WTC11 (cell line): ENCODE measurements around the gene ARFIP1. TPM values are rescaled to one million over a fixed set of nuclear protein-coding genes. Genes with fewer than 3 reads are reported as not detected.
"Not testable (repeated sequence)": the region's sequence is repeated elsewhere in the genome, so short reads cannot be mapped to it uniquely, and the experiment has no call there.

Experiments used
- ATAC-seq: fragments of 200-7000 bp; cut with Tn5 transposase; 2 replicates; pipeline ENCODE4 v1.10.0; 2021; ENCODE audit warnings: mild to moderate bottlenecking, moderate library complexity
- CTCF ChIA-PET: fragments of 300-600 bp; sonication (Branson Sonifier 250); formaldehyde crosslinking; loops from one replicate; lab custom pipeline; 2021; ENCODE audit warnings: antibody characterized with exemption; lab: Charles Lee
- POLR2A ChIA-PET: fragments of 350-600 bp; sonication (Branson Sonifier 250); formaldehyde crosslinking; loops from one replicate; lab custom pipeline; 2021; ENCODE audit warnings: antibody characterized with exemption; lab: Charles Lee
- DNase-seq: peaks from one replicate; pipeline ENCODE4 v3.0.0; 2021; ENCODE audit warnings: low spot score
- H3K27ac Mint-ChIP-seq: 2 replicates; pipeline ENCODE4 v1.8.0; 2021; ENCODE audit warnings: mixed read lengths
- H3K27me3 Mint-ChIP-seq: 2 replicates; pipeline ENCODE4 v1.8.0; 2021; ENCODE audit warnings: low read depth, mild to moderate bottlenecking, moderate library complexity, mixed read lengths
- H3K36me3 Mint-ChIP-seq: 2 replicates; pipeline ENCODE4 v1.8.0; 2021; ENCODE audit warnings: mixed read lengths
- H3K4me1 Mint-ChIP-seq: 2 replicates; pipeline ENCODE4 v1.8.0; 2022; ENCODE audit warnings: mixed read lengths
- H3K4me3 Mint-ChIP-seq: 2 replicates; pipeline ENCODE4 v1.8.0; 2021; ENCODE audit warnings: mild to moderate bottlenecking, moderate library complexity, mixed read lengths
- H3K9me3 Mint-ChIP-seq: 2 replicates; pipeline ENCODE4 v1.8.0; 2021; ENCODE audit warnings: mixed read lengths
- AFF4 ChIP-seq: sonication (generic); formaldehyde crosslinking; IDR thresholded peaks from 2 replicates; pipeline ENCODE4 v1.8.1; 2023; ENCODE audit warnings: mild to moderate bottlenecking, missing genetic modification reagents, borderline replicate concordance
- FOXJ3 ChIP-seq: sonication (generic); formaldehyde crosslinking; IDR thresholded peaks from 2 replicates; pipeline ENCODE4 v1.9.0; 2021; ENCODE audit warnings: missing genetic modification reagents, mild to moderate bottlenecking, borderline replicate concordance
- FOXK1 ChIP-seq: sonication (generic); formaldehyde crosslinking; IDR thresholded peaks from 2 replicates; pipeline ENCODE4 v1.8.0; 2022; ENCODE audit warnings: mild to moderate bottlenecking, moderate library complexity, missing genetic modification reagents
- GTF2I ChIP-seq: fragments of 250-450 bp; sonication (Bioruptor Pico); conservative IDR thresholded peaks from 2 replicates; pipeline ENCODE4 v1.4.0; 2021; ENCODE audit warnings: mild to moderate bottlenecking
- IRF2 ChIP-seq: sonication (generic); formaldehyde crosslinking; IDR thresholded peaks from 2 replicates; pipeline ENCODE4 v1.8.0; 2022; ENCODE audit warnings: low read depth, missing genetic modification reagents, borderline replicate concordance
- SMAD4 ChIP-seq: sonication (generic); formaldehyde crosslinking; IDR thresholded peaks from 2 replicates; pipeline ENCODE4 v1.8.0; 2022; ENCODE audit warnings: mild to moderate bottlenecking, missing genetic modification reagents
- ZBTB21 ChIP-seq: sonication (generic); formaldehyde crosslinking; IDR thresholded peaks from 2 replicates; pipeline ENCODE4 v1.8.1; 2023; ENCODE audit warnings: mild to moderate bottlenecking, missing genetic modification reagents, borderline replicate concordance
- ZNF121 ChIP-seq: sonication (generic); formaldehyde crosslinking; IDR thresholded peaks from 2 replicates; pipeline ENCODE4 v1.8.0; 2023; ENCODE audit warnings: missing genetic modification reagents
- ZNF138 ChIP-seq: sonication (generic); formaldehyde crosslinking; conservative IDR thresholded peaks from 2 replicates; pipeline ENCODE4 v1.8.1; 2022; ENCODE audit warnings: mild to moderate bottlenecking, moderate library complexity, missing genetic modification reagents
- ZNF317 ChIP-seq: sonication (generic); formaldehyde crosslinking; IDR thresholded peaks from 2 replicates; pipeline ENCODE4 v1.8.1; 2023; ENCODE audit warnings: low read depth, mild to moderate bottlenecking, moderate library complexity, missing genetic modification reagents, borderline replicate concordance
- total RNA-seq: library from RNA; stranded (reverse); gene quantifications from 3 replicates; pipeline ENCODE4 v1.2.3, GENCODE V29; 2021
- TF ChIP-seq, protein P1 (sequence below): sonication (generic); formaldehyde crosslinking; IDR thresholded peaks from 2 replicates; pipeline ENCODE4 v1.8.1; 2023; ENCODE audit warnings: mild to moderate bottlenecking, missing genetic modification reagents
- TF ChIP-seq, protein P2 (sequence below): fragments of 250-450 bp; sonication (Bioruptor Pico); IDR thresholded peaks from 2 replicates; pipeline ENCODE4 v1.9.0; 2021; ENCODE audit warnings: mild to moderate bottlenecking, borderline replicate concordance
- TF ChIP-seq, protein P3 (sequence below): sonication (generic); formaldehyde crosslinking; conservative IDR thresholded peaks from 2 replicates; pipeline ENCODE4 v1.8.1; 2023; ENCODE audit warnings: mild to moderate bottlenecking, low read depth, missing genetic modification reagents, moderate library complexity
- TF ChIP-seq, protein P4 (sequence below): fragments of 250-450 bp; sonication (Bioruptor Pico); IDR thresholded peaks from 2 replicates; pipeline ENCODE4 v1.8.0; 2021; ENCODE audit warnings: mild to moderate bottlenecking
- TF ChIP-seq, protein P5 (sequence below): sonication (generic); formaldehyde crosslinking; IDR thresholded peaks from 2 replicates; pipeline ENCODE4 v1.8.0; 2023; ENCODE audit warnings: mild to moderate bottlenecking, missing genetic modification reagents

ARFIP1 gene
- total RNA-seq, 1 experiment from 2014 or later: 35.3 TPM

GRCh38 chr4:152862608-152863007 lies 82.9 kb downstream of the ARFIP1 start (continued):
- TF ChIP-seq FOXK1 (CRISPR knock-in tag): no peak
- no peak for TF ChIP-seq ZNF121 (CRISPR knock-in tag)
- no peak for TF ChIP-seq AFF4 (CRISPR knock-in tag)
- no peak for TF ChIP-seq IRF2 (CRISPR knock-in tag)

DNA sequence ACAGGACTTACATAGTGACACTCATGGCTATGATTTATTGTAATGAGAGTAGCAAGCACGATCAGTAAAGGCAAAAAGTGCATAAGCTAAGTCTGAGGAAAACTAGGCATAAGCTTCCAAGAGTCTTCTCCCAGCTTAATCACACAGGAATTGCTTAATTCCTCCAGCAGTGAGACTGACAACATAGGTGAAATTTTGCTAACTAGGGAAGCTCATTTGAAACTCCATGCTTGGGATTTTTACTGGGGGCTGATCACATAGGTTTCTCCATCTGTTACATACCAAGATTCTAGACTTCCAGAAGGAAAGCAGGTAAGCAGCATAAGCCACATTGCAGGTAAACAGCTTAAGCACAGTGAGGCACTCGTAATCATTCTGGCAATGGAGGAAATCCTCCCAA lies 84.6 kb downstream of the ARFIP1 start:
- POLR2A ChIA-PET: no interaction called here
- H3K27me3 Mint-ChIP-seq: no peaks in the 10 kb centered on the region
- peak overlapping the region; percentile 35 for H3K27ac Mint-ChIP-seq
- peaks cover 27% of the 10 kb centered on the region for H3K4me1 Mint-ChIP-seq
- TF ChIP-seq ZBTB21 (CRISPR knock-in tag): no peak
- no peak for TF ChIP-seq SMAD4 (CRISPR knock-in tag)
- TF ChIP-seq ZNF317 (CRISPR knock-in tag): no peak
- TF ChIP-seq, protein P1, sequence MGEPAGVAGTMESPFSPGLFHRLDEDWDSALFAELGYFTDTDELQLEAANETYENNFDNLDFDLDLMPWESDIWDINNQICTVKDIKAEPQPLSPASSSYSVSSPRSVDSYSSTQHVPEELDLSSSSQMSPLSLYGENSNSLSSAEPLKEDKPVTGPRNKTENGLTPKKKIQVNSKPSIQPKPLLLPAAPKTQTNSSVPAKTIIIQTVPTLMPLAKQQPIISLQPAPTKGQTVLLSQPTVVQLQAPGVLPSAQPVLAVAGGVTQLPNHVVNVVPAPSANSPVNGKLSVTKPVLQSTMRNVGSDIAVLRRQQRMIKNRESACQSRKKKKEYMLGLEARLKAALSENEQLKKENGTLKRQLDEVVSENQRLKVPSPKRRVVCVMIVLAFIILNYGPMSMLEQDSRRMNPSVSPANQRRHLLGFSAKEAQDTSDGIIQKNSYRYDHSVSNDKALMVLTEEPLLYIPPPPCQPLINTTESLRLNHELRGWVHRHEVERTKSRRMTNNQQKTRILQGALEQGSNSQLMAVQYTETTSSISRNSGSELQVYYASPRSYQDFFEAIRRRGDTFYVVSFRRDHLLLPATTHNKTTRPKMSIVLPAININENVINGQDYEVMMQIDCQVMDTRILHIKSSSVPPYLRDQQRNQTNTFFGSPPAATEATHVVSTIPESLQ (CRISPR knock-in tag): no peak
- TF ChIP-seq, protein P2, sequence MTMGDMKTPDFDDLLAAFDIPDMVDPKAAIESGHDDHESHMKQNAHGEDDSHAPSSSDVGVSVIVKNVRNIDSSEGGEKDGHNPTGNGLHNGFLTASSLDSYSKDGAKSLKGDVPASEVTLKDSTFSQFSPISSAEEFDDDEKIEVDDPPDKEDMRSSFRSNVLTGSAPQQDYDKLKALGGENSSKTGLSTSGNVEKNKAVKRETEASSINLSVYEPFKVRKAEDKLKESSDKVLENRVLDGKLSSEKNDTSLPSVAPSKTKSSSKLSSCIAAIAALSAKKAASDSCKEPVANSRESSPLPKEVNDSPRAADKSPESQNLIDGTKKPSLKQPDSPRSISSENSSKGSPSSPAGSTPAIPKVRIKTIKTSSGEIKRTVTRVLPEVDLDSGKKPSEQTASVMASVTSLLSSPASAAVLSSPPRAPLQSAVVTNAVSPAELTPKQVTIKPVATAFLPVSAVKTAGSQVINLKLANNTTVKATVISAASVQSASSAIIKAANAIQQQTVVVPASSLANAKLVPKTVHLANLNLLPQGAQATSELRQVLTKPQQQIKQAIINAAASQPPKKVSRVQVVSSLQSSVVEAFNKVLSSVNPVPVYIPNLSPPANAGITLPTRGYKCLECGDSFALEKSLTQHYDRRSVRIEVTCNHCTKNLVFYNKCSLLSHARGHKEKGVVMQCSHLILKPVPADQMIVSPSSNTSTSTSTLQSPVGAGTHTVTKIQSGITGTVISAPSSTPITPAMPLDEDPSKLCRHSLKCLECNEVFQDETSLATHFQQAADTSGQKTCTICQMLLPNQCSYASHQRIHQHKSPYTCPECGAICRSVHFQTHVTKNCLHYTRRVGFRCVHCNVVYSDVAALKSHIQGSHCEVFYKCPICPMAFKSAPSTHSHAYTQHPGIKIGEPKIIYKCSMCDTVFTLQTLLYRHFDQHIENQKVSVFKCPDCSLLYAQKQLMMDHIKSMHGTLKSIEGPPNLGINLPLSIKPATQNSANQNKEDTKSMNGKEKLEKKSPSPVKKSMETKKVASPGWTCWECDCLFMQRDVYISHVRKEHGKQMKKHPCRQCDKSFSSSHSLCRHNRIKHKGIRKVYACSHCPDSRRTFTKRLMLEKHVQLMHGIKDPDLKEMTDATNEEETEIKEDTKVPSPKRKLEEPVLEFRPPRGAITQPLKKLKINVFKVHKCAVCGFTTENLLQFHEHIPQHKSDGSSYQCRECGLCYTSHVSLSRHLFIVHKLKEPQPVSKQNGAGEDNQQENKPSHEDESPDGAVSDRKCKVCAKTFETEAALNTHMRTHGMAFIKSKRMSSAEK (CRISPR knock-in tag): no peak
- TF ChIP-seq ZNF138: no peak
- TF ChIP-seq, protein P3, sequence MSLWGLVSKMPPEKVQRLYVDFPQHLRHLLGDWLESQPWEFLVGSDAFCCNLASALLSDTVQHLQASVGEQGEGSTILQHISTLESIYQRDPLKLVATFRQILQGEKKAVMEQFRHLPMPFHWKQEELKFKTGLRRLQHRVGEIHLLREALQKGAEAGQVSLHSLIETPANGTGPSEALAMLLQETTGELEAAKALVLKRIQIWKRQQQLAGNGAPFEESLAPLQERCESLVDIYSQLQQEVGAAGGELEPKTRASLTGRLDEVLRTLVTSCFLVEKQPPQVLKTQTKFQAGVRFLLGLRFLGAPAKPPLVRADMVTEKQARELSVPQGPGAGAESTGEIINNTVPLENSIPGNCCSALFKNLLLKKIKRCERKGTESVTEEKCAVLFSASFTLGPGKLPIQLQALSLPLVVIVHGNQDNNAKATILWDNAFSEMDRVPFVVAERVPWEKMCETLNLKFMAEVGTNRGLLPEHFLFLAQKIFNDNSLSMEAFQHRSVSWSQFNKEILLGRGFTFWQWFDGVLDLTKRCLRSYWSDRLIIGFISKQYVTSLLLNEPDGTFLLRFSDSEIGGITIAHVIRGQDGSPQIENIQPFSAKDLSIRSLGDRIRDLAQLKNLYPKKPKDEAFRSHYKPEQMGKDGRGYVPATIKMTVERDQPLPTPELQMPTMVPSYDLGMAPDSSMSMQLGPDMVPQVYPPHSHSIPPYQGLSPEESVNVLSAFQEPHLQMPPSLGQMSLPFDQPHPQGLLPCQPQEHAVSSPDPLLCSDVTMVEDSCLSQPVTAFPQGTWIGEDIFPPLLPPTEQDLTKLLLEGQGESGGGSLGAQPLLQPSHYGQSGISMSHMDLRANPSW (CRISPR knock-in tag): no peak
- no peak for TF ChIP-seq GTF2I
- TF ChIP-seq FOXJ3: no peak
- TF ChIP-seq, protein P4, sequence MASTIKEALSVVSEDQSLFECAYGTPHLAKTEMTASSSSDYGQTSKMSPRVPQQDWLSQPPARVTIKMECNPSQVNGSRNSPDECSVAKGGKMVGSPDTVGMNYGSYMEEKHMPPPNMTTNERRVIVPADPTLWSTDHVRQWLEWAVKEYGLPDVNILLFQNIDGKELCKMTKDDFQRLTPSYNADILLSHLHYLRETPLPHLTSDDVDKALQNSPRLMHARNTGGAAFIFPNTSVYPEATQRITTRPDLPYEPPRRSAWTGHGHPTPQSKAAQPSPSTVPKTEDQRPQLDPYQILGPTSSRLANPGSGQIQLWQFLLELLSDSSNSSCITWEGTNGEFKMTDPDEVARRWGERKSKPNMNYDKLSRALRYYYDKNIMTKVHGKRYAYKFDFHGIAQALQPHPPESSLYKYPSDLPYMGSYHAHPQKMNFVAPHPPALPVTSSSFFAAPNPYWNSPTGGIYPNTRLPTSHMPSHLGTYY (CRISPR knock-in tag): no peak
- TF ChIP-seq, protein P5, sequence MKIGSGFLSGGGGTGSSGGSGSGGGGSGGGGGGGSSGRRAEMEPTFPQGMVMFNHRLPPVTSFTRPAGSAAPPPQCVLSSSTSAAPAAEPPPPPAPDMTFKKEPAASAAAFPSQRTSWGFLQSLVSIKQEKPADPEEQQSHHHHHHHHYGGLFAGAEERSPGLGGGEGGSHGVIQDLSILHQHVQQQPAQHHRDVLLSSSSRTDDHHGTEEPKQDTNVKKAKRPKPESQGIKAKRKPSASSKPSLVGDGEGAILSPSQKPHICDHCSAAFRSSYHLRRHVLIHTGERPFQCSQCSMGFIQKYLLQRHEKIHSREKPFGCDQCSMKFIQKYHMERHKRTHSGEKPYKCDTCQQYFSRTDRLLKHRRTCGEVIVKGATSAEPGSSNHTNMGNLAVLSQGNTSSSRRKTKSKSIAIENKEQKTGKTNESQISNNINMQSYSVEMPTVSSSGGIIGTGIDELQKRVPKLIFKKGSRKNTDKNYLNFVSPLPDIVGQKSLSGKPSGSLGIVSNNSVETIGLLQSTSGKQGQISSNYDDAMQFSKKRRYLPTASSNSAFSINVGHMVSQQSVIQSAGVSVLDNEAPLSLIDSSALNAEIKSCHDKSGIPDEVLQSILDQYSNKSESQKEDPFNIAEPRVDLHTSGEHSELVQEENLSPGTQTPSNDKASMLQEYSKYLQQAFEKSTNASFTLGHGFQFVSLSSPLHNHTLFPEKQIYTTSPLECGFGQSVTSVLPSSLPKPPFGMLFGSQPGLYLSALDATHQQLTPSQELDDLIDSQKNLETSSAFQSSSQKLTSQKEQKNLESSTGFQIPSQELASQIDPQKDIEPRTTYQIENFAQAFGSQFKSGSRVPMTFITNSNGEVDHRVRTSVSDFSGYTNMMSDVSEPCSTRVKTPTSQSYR (CRISPR knock-in tag): no peak
- CTCF ChIA-PET: interaction anchor here (0.5 kb wide), 1 partner anchor 69 kb away, joined by 6 read pairs; no protein-coding TSS in a partner anchor
- no peak for DNase-seq
- H3K4me3 Mint-ChIP-seq: no peak overlapping the region
- H3K9me3 Mint-ChIP-seq: peaks cover 12% of the 10 kb centered on the region
- peaks cover 26% of the 10 kb centered on the region for H3K36me3 Mint-ChIP-seq
- ATAC-seq: no peak

DNA sequence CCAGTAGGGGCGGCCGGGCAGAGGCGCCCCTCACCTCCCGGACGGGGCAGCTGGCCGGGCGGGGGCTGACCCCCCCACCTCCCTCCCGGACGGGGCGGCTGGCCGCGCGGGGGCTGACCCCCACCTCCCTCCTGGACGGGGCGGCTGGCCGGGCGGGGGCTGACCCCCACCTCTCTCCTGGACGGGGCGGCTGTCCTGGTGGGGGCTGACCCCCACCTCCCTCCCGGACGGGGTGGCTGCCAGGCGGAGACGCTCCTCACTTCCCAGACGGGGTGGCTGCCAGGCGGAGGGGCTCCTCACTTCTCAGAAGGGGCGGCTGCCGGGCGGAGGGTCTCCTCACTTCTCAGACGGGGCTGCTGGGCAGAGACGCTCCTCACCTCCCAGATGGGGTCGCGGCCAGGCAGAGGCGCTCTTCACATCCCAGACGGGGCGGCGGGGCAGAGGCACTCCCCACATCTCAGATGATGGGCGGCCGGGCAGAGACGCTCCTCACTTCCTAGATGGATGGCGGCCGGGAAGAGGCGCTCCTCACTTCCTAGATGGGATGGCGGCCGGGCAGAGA lies 86.8 kb downstream of the ARFIP1 start:
- CTCF ChIA-PET: not testable (repeated sequence)

More for the DNA sequence above, 86.8 kb downstream of the ARFIP1 start:
- H3K4me1 Mint-ChIP-seq: peaks cover 31% of the 10 kb centered on the region
- ATAC-seq, H3K27me3 Mint-ChIP-seq, H3K4me3 Mint-ChIP-seq, POLR2A ChIA-PET, H3K27ac Mint-ChIP-seq, DNase-seq: not testable (repeated sequence)
- H3K9me3 Mint-ChIP-seq: peaks cover 12% of the 10 kb centered on the region
- H3K36me3 Mint-ChIP-seq: peaks cover 26% of the 10 kb centered on the region
